Measurements from ENCODE around the gene PLAGL2. TPM values are rescaled to one million over a fixed set of nuclear protein-coding genes. Genes with fewer than 3 reads are reported as not detected.
"Not testable (repeated sequence)": the region's sequence is repeated elsewhere in the genome, so short reads cannot be mapped to it uniquely, and the experiment has no call there.

PLAGL2 gene
- total RNA-seq, 3 donors from 2014 or later = 140 to 173 (median 151) TPM

DNA sequence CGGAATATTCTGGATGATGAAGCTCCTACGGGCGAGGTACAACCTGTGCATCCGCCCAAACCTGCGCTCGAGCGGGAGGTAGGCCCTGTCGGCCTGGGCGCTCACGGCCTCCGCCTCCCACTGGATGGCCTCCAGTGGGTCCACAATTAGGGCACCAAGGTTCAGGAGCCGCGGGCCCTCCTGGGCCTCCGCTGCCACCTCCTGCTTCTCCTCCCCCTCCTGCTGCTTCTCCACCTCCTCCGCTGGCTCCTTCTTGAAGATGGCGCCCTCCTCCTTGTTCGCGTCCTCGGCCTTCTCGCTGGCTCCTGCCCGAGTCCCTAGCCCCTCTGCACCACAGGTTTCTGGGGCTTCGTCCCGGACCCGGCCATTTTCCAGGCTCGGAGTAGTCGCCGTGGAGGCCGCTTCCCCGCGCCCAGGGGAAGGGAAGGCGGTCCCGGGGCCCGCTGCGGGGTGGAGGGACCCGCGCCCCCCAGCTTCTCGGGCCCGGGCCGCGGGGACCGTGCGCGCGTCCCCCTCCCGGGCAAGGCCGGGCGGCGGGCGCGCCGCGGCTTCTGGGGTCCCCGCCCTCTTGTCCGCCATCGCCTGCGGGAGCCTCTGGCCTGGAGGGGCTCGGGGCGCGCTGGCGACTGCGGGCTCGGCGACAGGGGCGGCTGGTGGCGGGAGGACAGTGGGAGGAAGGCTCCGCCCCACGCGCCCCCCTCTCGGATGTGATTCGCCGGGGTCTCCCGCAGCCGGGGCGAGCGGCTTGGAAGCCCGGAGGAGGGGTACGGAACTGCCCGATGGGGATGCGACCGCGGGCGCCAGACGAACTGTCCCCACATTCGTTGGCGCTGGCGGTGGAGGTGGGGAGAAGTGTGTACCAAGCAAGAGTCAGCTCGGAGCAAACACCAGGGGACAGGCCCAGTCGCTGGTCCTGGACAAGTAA is 17.6 kb downstream of the PLAGL2 start:
- H3K9me3 Mint-ChIP-seq = no peaks in the 10 kb centered on the region
- H3K4me1 Mint-ChIP-seq (ENCODE audit: low read depth) = peaks cover 35% of the 10 kb centered on the region
- peaks cover 16% of the 10 kb centered on the region for H3K36me3 Mint-ChIP-seq (ENCODE audit: insufficient read depth)
- ATAC-seq (peak; percentile 51 to 55), DNase-seq (peak; percentile 26)
- H3K4me3 Mint-ChIP-seq = peak overlapping the region; percentile 77
- H3K27me3 Mint-ChIP-seq (ENCODE audit: low read depth) = no peaks in the 10 kb centered on the region

GRCh38 chr20:32189123-32189410 is 18.5 kb downstream of the PLAGL2 start:
- DNase-seq (no peak), ATAC-seq (no peak)
- Mint-ChIP-seq H3K4me1 (ENCODE audit: low read depth) (peaks cover 31% of the 10 kb centered on the region), H3K4me3 (peak overlapping the region; percentile 77), H3K27me3 (ENCODE audit: low read depth) (no peaks in the 10 kb centered on the region), H3K36me3 (ENCODE audit: insufficient read depth) (peaks cover 11% of the 10 kb centered on the region), H3K9me3 (no peaks in the 10 kb centered on the region)

GRCh38 chr20:32188376-32189122 is 19.0 kb downstream of the PLAGL2 start:
- DNase-seq = no peak
- no peak for ATAC-seq
- H3K9me3 Mint-ChIP-seq = no peaks in the 10 kb centered on the region
- peaks cover 28% of the 10 kb centered on the region for H3K4me1 Mint-ChIP-seq (ENCODE audit: low read depth)
- H3K4me3 Mint-ChIP-seq = peak overlapping the region; percentile 77
- peaks cover 6% of the 10 kb centered on the region for H3K36me3 Mint-ChIP-seq (ENCODE audit: insufficient read depth)
- no peaks in the 10 kb centered on the region for H3K27me3 Mint-ChIP-seq (ENCODE audit: low read depth)

GRCh38 chr20:32186506-32186905 is 21.0 kb downstream of the PLAGL2 start:
- no peak for DNase-seq
- ATAC-seq = no peak
- Mint-ChIP-seq H3K9me3 (no peaks in the 10 kb centered on the region), H3K4me3 (no peak overlapping the region), H3K36me3 (ENCODE audit: insufficient read depth) (no peaks in the 10 kb centered on the region), H3K4me1 (ENCODE audit: low read depth) (peaks cover 24% of the 10 kb centered on the region), H3K27me3 (ENCODE audit: low read depth) (no peaks in the 10 kb centered on the region)

DNA sequence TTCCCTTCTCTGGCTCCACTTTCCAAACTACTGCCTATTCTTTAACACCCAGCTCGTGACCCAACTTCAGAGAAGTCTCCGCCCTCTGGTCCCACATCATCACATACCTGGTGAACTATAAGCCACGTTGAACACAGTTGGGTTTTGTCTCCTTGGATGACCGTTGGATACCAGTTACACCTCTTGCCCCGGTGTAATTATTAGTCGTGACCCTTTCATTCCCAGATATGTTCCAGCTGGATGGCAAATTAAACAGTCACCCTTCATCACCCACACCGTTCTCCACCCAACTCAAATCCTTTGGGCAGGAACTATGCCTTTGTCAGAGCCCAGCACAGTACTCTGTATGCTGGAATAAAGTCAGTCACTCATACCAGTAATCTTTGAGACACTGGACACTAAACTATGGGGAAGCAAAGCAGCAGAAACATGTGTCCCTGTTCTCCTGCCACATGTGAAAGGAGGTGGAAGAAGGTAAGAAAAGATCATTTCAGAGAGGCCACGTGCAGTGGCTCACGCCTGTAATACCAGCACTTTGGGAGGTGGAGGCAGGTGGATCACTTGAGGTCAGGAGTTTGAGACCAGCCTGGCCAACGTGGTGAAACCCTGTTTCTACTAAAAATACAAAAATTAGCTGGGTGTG is 22.5 kb downstream of the PLAGL2 start:
- Mint-ChIP-seq H3K9me3 (no peaks in the 10 kb centered on the region), H3K4me3 (no peak overlapping the region), H3K36me3 (ENCODE audit: insufficient read depth) (no peaks in the 10 kb centered on the region), H3K27me3 (ENCODE audit: low read depth) (no peaks in the 10 kb centered on the region), H3K4me1 (ENCODE audit: low read depth) (peaks cover 12% of the 10 kb centered on the region)
- DNase-seq (no peak), ATAC-seq (no peak)

GRCh38 chr20:32183947-32184635 is 23.5 kb downstream of the PLAGL2 start:
- Mint-ChIP-seq H3K4me3 (no peak overlapping the region), H3K27me3 (ENCODE audit: low read depth) (no peaks in the 10 kb centered on the region), H3K36me3 (ENCODE audit: insufficient read depth) (no peaks in the 10 kb centered on the region), H3K4me1 (ENCODE audit: low read depth) (peaks cover 7% of the 10 kb centered on the region), H3K9me3 (no peaks in the 10 kb centered on the region)
- DNase-seq (no peak), ATAC-seq (no peak)

DNA sequence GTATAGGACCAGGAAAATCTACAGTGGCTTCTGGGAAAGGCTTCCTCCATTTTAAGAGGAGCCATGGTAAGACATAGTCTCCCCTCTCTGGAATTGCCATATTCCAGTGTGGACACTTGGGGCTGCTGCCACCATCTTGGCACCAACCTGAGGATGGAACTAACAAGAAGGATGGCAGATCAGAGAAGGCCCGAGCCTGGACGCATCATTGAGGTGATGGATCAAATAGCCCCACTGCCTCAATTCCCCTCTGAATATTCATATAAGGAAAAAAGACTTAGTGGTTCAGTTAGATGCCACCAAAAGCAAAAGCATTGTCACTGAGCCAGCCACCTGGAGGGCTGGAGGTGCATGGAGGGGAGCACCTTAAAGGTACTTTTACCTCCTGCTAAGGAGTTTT is 25.9 kb downstream of the PLAGL2 start:
- ATAC-seq (no peak), DNase-seq (no peak)
- Mint-ChIP-seq H3K4me1 (ENCODE audit: low read depth) (no peaks in the 10 kb centered on the region), H3K9me3 (no peaks in the 10 kb centered on the region), H3K4me3 (no peak overlapping the region), H3K27me3 (ENCODE audit: low read depth) (no peaks in the 10 kb centered on the region), H3K36me3 (ENCODE audit: insufficient read depth) (peaks cover 2% of the 10 kb centered on the region)

GRCh38 chr20:32179934-32180333 is 27.6 kb downstream of the PLAGL2 start:
- DNase-seq = no peak
- peaks cover 2% of the 10 kb centered on the region for H3K36me3 Mint-ChIP-seq (ENCODE audit: insufficient read depth)
- ATAC-seq = no peak
- H3K4me1 Mint-ChIP-seq (ENCODE audit: low read depth) = no peaks in the 10 kb centered on the region
- H3K9me3 Mint-ChIP-seq = no peaks in the 10 kb centered on the region
- no peak overlapping the region for H3K4me3 Mint-ChIP-seq
- no peaks in the 10 kb centered on the region for H3K27me3 Mint-ChIP-seq (ENCODE audit: low read depth)

DNA sequence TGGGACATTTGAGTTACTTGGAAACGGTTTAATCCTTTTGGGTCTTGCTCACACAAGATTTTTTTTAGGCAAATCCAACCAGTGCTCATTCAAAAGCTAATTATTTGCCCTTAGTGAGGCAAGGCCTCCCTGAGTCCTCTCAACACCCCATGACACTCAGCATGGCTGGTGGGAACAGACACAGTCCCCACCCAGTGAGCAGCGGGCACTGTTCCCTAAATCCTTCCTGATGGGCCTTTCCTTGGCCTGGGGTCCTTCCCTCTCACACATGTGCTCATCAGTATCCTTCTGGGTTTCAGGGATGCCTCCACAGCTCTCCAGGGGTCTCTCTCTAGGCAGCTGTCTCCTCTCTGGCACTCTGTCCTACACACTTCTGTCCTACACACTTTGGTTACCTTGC is 28.0 kb downstream of the PLAGL2 start:
- ATAC-seq (no peak), DNase-seq (no peak)
- Mint-ChIP-seq H3K36me3 (ENCODE audit: insufficient read depth) (peaks cover 2% of the 10 kb centered on the region), H3K9me3 (no peaks in the 10 kb centered on the region), H3K27me3 (ENCODE audit: low read depth) (no peaks in the 10 kb centered on the region), H3K4me1 (ENCODE audit: low read depth) (no peaks in the 10 kb centered on the region), H3K4me3 (no peak overlapping the region)

- H3K4me3 Mint-ChIP-seq; H3K4me1 Mint-ChIP-seq (ENCODE audit: low read depth); H3K9me3 Mint-ChIP-seq; ATAC-seq; H3K27me3 Mint-ChIP-seq (ENCODE audit: low read depth); DNase-seq; H3K36me3 Mint-ChIP-seq (ENCODE audit: insufficient read depth): not testable (repeated sequence)
Measured at GRCh38 chr20:32177696-32178095, 29.8 kb downstream of the PLAGL2 start.

- Mint-ChIP-seq H3K4me1 (ENCODE audit: low read depth) (no peaks in the 10 kb centered on the region), H3K9me3 (no peaks in the 10 kb centered on the region), H3K36me3 (ENCODE audit: insufficient read depth) (peaks cover 29% of the 10 kb centered on the region), H3K4me3 (no peak overlapping the region), H3K27me3 (ENCODE audit: low read depth) (no peaks in the 10 kb centered on the region)
- DNase-seq (no peak), ATAC-seq (no peak)
Measured at GRCh38 chr20:32168184-32168910, 39.2 kb downstream of the PLAGL2 start.

- peaks cover 32% of the 10 kb centered on the region for H3K36me3 Mint-ChIP-seq (ENCODE audit: insufficient read depth)
- no peak for ATAC-seq
- no peaks in the 10 kb centered on the region for H3K27me3 Mint-ChIP-seq (ENCODE audit: low read depth)
- no peaks in the 10 kb centered on the region for H3K4me1 Mint-ChIP-seq (ENCODE audit: low read depth)
- H3K4me3 Mint-ChIP-seq = no peak overlapping the region
- no peaks in the 10 kb centered on the region for H3K9me3 Mint-ChIP-seq
- DNase-seq = no peak
Measured at GRCh38 chr20:32167552-32167951, 40.0 kb downstream of the PLAGL2 start.

DNA sequence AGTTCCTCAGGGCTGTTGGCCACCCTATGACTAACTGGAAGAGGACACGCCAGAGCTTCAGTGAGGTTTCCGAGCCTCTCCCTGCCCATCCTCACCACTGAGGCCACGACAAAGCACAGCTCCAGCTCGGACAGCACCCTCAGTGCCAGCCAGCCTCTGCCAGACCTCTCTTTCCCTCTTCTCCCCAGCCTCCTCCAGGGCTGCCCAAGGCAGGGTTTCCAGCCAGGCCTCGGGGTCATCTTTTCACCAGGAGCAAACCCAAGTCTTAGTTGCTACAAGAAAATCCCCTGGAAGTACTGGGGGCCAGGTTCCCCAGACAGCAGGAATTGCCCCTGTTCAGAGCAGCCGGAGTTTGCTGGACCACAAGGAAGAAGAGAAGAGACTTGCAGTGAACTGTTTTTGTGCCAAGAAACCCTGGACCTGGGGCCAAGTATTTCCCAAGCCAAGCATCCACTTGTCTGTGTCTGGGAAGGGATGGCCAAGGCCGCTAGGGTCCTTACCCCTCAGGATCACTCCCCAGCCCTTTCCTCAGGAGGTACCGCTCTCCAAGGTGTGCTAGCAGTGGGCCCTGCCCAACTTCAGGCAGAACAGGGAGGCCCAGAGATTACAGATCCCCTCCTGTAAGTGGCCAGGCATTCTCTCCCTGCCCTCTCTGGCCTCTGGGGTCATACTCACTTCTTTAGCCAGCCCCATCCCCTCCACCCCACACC is 41.6 kb downstream of the PLAGL2 start:
- H3K9me3 Mint-ChIP-seq = no peaks in the 10 kb centered on the region
- no peak overlapping the region for H3K4me3 Mint-ChIP-seq
- no peaks in the 10 kb centered on the region for H3K27me3 Mint-ChIP-seq (ENCODE audit: low read depth)
- peaks cover 44% of the 10 kb centered on the region for H3K36me3 Mint-ChIP-seq (ENCODE audit: insufficient read depth)
- ATAC-seq (no peak), DNase-seq (no peak)
- H3K4me1 Mint-ChIP-seq (ENCODE audit: low read depth) = no peaks in the 10 kb centered on the region
